H1 (cell line): ENCODE data around the gene PKP1. TPM values are rescaled to one million over a fixed set of nuclear protein-coding genes. Genes with fewer than 3 reads are reported as not detected.

Experiments used
- CTCF ChIA-PET: fragments of 300-600 bp; sonication (Branson Sonifier 250); formaldehyde crosslinking; loops from one replicate; lab custom pipeline; 2021; ENCODE audit not compliant: partially characterized antibody; lab: Charles Lee
- POLR2A ChIA-PET: fragments of 300-600 bp; sonication (Branson Sonifier 250); formaldehyde crosslinking; loops from one replicate; lab custom pipeline; 2021; ENCODE audit warnings: inconsistent platforms; ENCODE audit not compliant: partially characterized antibody; lab: Charles Lee
- DNase-seq, 2 experiments: peaks; one replicate each; pipeline versions ENCODE4 v3.0.0 to v3.0.0-alpha.2; 2010 to 2022; ENCODE audit warnings: low spot score in 2 of 2, low read depth in 1 of 2, mixed read lengths in 1 of 2
- FAIRE-seq: peaks from 2 replicates; lab custom pipeline; 2011; peaks lifted over from hg19 to GRCh38; lab: Jason Lieb, UNC
- H2AFZ ChIP-seq: 2 replicates; pipeline ENCODE4 v1.8.1; 2012; ENCODE audit warnings: low read length, inconsistent platforms
- H2AK5ac ChIP-seq: 2 replicates; pipeline ENCODE4 v1.6.1; 2013; ENCODE audit warnings: low read depth, low read length
- H2BK120ac ChIP-seq: replicated peaks from 2 replicates; pipeline ENCODE3; 2013; ENCODE audit warnings: low read depth, low read length, inconsistent platforms
- H2BK12ac ChIP-seq: 2 replicates; pipeline ENCODE4 v1.6.1; 2013; ENCODE audit warnings: low read depth, low read length
- H2BK15ac ChIP-seq: 2 replicates; pipeline ENCODE4 v1.6.1; 2013; ENCODE audit warnings: low read length
- H2BK20ac ChIP-seq: 2 replicates; pipeline ENCODE4 v1.6.1; 2013; ENCODE audit warnings: low read length
- H2BK5ac ChIP-seq: 2 replicates; pipeline ENCODE4 v1.6.1; 2013; ENCODE audit warnings: low read depth, low read length
- H3K14ac ChIP-seq: 2 replicates; pipeline ENCODE4 v1.6.1; 2013; ENCODE audit warnings: inconsistent platforms; ENCODE audit not compliant: insufficient read length
- H3K18ac ChIP-seq: 2 replicates; pipeline ENCODE4 v1.6.1; 2013; ENCODE audit warnings: low read length; ENCODE audit errors: extremely low read depth
- H3K23ac ChIP-seq: 2 replicates; pipeline ENCODE4 v1.6.1; 2013; ENCODE audit warnings: inconsistent platforms; ENCODE audit not compliant: insufficient read length
- H3K23me2 ChIP-seq: 2 replicates; pipeline ENCODE4 v1.6.1; 2013; ENCODE audit warnings: low read depth, low read length
- H3K27ac ChIP-seq: 2 replicates; pipeline ENCODE4 v1.6.1; 2011; ENCODE audit warnings: low read depth, low read length, inconsistent platforms
- H3K27me3 ChIP-seq, 4 experiments: replicated peaks in 1 of 4; 1 replicate in 1 of 4; 2 replicates in 3 of 4; pipeline versions ENCODE4 v1.6.1 to v1.8.1; 2011 to 2013; ENCODE audit warnings: low read length in 3 of 4, mild to moderate bottlenecking in 3 of 4, inconsistent platforms in 2 of 4, mixed read lengths in 2 of 4, moderate library complexity in 1 of 4; ENCODE audit not compliant: control insufficient read depth in 3 of 4, insufficient read depth in 3 of 4; ENCODE audit errors: extremely low read depth in 1 of 4
- H3K36me3 ChIP-seq, 4 experiments: 2 replicates each; pipeline versions ENCODE4 v1.6.1 to v1.8.1; 2011 to 2013; ENCODE audit warnings: mild to moderate bottlenecking in 4 of 4, low read length in 3 of 4, moderate library complexity in 2 of 4, control low read depth in 1 of 4, inconsistent platforms in 1 of 4; ENCODE audit not compliant: insufficient read depth in 4 of 4, control insufficient read depth in 2 of 4
- H3K4ac ChIP-seq: replicated peaks from 2 replicates; pipeline ENCODE3; 2013; ENCODE audit warnings: low read length, low read depth, mixed read lengths, inconsistent platforms; ENCODE audit not compliant: insufficient read length
- H3K4me1 ChIP-seq, 4 experiments: replicated peaks in 1 of 4; 1 replicate in 1 of 4; 2 replicates in 3 of 4; pipeline versions ENCODE4 v1.6.1 to v1.8.1; 2011 to 2013; ENCODE audit warnings: low read length in 3 of 4, inconsistent platforms in 2 of 4, mixed read lengths in 1 of 4; ENCODE audit not compliant: insufficient read depth in 4 of 4, control insufficient read depth in 3 of 4
- H3K4me2 ChIP-seq, 2 experiments: 2 replicates each; pipeline versions ENCODE4 v1.6.1 to v1.8.1; 2011 to 2013; ENCODE audit warnings: low read depth in 2 of 2, low read length in 2 of 2, control low read depth in 1 of 2, inconsistent platforms in 1 of 2, mild to moderate bottlenecking in 1 of 2; ENCODE audit not compliant: insufficient read depth in 1 of 2
- H3K4me3 ChIP-seq, 4 experiments: fragments of 200-600, 300-600 bp in 1 of 4; sonication (generic), shearing (Covaris generic), sonication (Bioruptor Twin) in 1 of 4; 2 replicates each; pipeline versions ENCODE4 v1.5.1 to v1.8.1; 2011 to 2016; ENCODE audit warnings: low read length in 4 of 4, low read depth in 3 of 4, control low read depth in 2 of 4, inconsistent platforms in 2 of 4, mild to moderate bottlenecking in 2 of 4, mixed read lengths in 1 of 4, moderate library complexity in 1 of 4; ENCODE audit not compliant: insufficient read depth in 2 of 4; ENCODE audit errors: extremely low read depth in 1 of 4
- H3K56ac ChIP-seq: replicated peaks from 2 replicates; pipeline ENCODE3; 2013; ENCODE audit warnings: low read depth, mild to moderate bottlenecking, mixed read lengths, low read length, inconsistent platforms; ENCODE audit not compliant: insufficient read length
- H3K79me1 ChIP-seq: 2 replicates; pipeline ENCODE4 v1.6.1; 2013; ENCODE audit warnings: low read depth, low read length, control low read depth
- H3K79me2 ChIP-seq, 2 experiments: 2 replicates each; pipeline versions ENCODE4 v1.6.1 to v1.8.1; 2012 to 2013; ENCODE audit warnings: low read length in 2 of 2, mild to moderate bottlenecking in 2 of 2, inconsistent platforms in 1 of 2; ENCODE audit not compliant: insufficient read depth in 2 of 2, control insufficient read depth in 1 of 2
- H3K9ac ChIP-seq, 4 experiments: replicated peaks in 1 of 4; 1 replicate in 1 of 4; 2 replicates in 3 of 4; pipeline versions ENCODE4 v1.6.1 to v1.8.1; 2011 to 2013; ENCODE audit warnings: low read depth in 3 of 4, low read length in 3 of 4, control low read depth in 2 of 4, mild to moderate bottlenecking in 2 of 4, moderate library complexity in 2 of 4, inconsistent platforms in 1 of 4; ENCODE audit errors: extremely low read depth in 1 of 4
- H3K9me3 ChIP-seq, 2 experiments: 2 replicates each; pipeline versions ENCODE4 v1.6.1 to v1.8.1; 2012 to 2013; ENCODE audit warnings: mild to moderate bottlenecking in 2 of 2, moderate library complexity in 2 of 2, control low read depth in 1 of 2, inconsistent platforms in 1 of 2, low read depth in 1 of 2, low read length in 1 of 2, mixed read lengths in 1 of 2; ENCODE audit not compliant: insufficient read depth in 2 of 2
- H4K20me1 ChIP-seq, 2 experiments: replicated peaks in 1 of 2; 2 replicates each; pipeline versions ENCODE3 to v1.8.1; 2011 to 2013; ENCODE audit warnings: inconsistent platforms in 2 of 2, low read length in 2 of 2, mild to moderate bottlenecking in 1 of 2; ENCODE audit not compliant: insufficient read depth in 2 of 2, control insufficient read depth in 1 of 2
- H4K5ac ChIP-seq: 2 replicates; pipeline ENCODE4 v1.6.1; 2013; ENCODE audit warnings: low read length, low read depth, mixed read lengths, inconsistent platforms; ENCODE audit not compliant: insufficient read length
- H4K8ac ChIP-seq: 2 replicates; pipeline ENCODE4 v1.8.0; 2013; ENCODE audit warnings: mild to moderate bottlenecking, moderate library complexity, low read length, inconsistent platforms; ENCODE audit not compliant: insufficient read depth; ENCODE audit errors: extremely low read depth
- H4K91ac ChIP-seq: replicated peaks from 2 replicates; pipeline ENCODE3; 2013; ENCODE audit warnings: low read length, mixed read lengths, inconsistent platforms; ENCODE audit not compliant: insufficient read length
- CHD2 ChIP-seq: IDR thresholded peaks from 2 replicates; pipeline ENCODE4 v1.6.1; 2012; ENCODE audit warnings: low read length, improper control_type of control experiment
- CREB1 ChIP-seq: IDR thresholded peaks from 2 replicates; pipeline ENCODE4 v1.6.1; 2012; ENCODE audit warnings: inconsistent platforms
- RXRA ChIP-seq: IDR thresholded peaks from 2 replicates; pipeline ENCODE4 v1.6.1; 2011; ENCODE audit warnings: low read depth, mild to moderate bottlenecking, low read length, moderate library complexity; ENCODE audit not compliant: insufficient read depth
- WGBS, 2 experiments: shearing (Covaris generic) in 1 of 2; methylation state at CpG; one replicate each; pipeline versions ENCODE4 v1.1.6 to v1.1.7; 2013 to 2015; ENCODE audit warnings: low lambda C conversion rate in 2 of 2, mixed read lengths in 2 of 2, inconsistent platforms in 1 of 2, low coverage in 1 of 2, missing lambda C conversion rate in 1 of 2; ENCODE audit not compliant: insufficient replicate concordance in 2 of 2, insufficient coverage in 1 of 2, insufficient read length in 1 of 2; ENCODE audit errors: extremely low coverage in 1 of 2, missing lambda C conversion rate in 1 of 2; 5-methylcytosine and 5-hydroxymethylcytosine counted together
- polyA plus RNA-seq, 7 experiments: library from polyadenylated mRNA; depleted of rRNA in 3 of 7; stranded (reverse) in 5 of 7; unstranded in 2 of 7; fragments of >200 nt in 5 of 7; fragments of 200-250 nt in 2 of 7; gene quantifications; 1 replicate in 5 of 7; 2 replicates in 1 of 7; 4 replicates in 1 of 7; pipeline versions ENCODE4 v1.2.1 to v1.2.3, GENCODE V29; 2011 to 2013; ENCODE audit warnings: missing spikeins in 2 of 7, mixed read lengths in 2 of 7
- total RNA-seq: library from RNA; stranded (reverse); fragmentation: NEBNext Ultra II Directional; extraction: Animal tissue kit (Norgen Biotek cat#: 25700); gene quantifications from 2 replicates; pipeline ENCODE4 v1.2.1, GENCODE V29; 2021

Gene PKP1
- total and polyA plus RNA-seq, 2 of the 8 experiments (the other 6 are each of a cell fraction or from before 2014, with no cell fraction given), result 0.21 to 0.95 TPM

- no peak overlapping the region for H4K8ac ChIP-seq
- no peaks in the 10 kb centered on the region for H3K36me3 ChIP-seq
- no peak overlapping the region for H2BK20ac ChIP-seq
- DNase-seq, result peak in 1 of 2 experiments; percentile 13
- H3K14ac ChIP-seq, result no peak overlapping the region
- H3K27me3 ChIP-seq, result no peaks in the 10 kb centered on the region; a peak in 1 of 7 replicates
- H4K5ac ChIP-seq, result no peak overlapping the region
- H2AK5ac ChIP-seq, result no peak overlapping the region
- no peak overlapping the region for H3K23ac ChIP-seq
- POLR2A ChIA-PET, result no interaction called here
- H3K23me2 ChIP-seq, result no peaks in the 10 kb centered on the region; the same call in 1 of the 2 replicates
- no peak overlapping the region for H3K4me2 ChIP-seq
- H2BK15ac ChIP-seq, result no peak overlapping the region
- H3K56ac ChIP-seq, result no peak overlapping the region
- H3K18ac ChIP-seq, result no peak overlapping the region
- H4K91ac ChIP-seq, result no peak overlapping the region
- no peak overlapping the region for H2BK12ac ChIP-seq
- no peak overlapping the region for H3K9ac ChIP-seq
- 91% methylated on average over 3 of the region's 3 CpGs; no CpG with 5 or more reads in 1 of the 2 experiments for WGBS, 2 experiments
- no peak for TF ChIP-seq CHD2
- TF ChIP-seq CREB1, result no peak
- no peak for TF ChIP-seq RXRA
- H3K9me3 ChIP-seq, result no peaks in the 10 kb centered on the region
- no peaks in the 10 kb centered on the region for H3K79me1 ChIP-seq
- H2BK120ac ChIP-seq, result no peak overlapping the region
- H2BK5ac ChIP-seq, result no peak overlapping the region
- no peaks in the 10 kb centered on the region for H3K79me2 ChIP-seq
- H4K20me1 ChIP-seq, result no peaks in the 10 kb centered on the region
- CTCF ChIA-PET, result interaction anchor here (0.7 to 9.7 kb wide), 7 partner anchors 8 to 94 kb away, joined by 3 to 154 read pairs (median 4); partner anchors contain the start of gene PKP1
- H2AFZ ChIP-seq, result no peak overlapping the region
- no peak overlapping the region for H3K27ac ChIP-seq
- H3K4ac ChIP-seq, result no peak overlapping the region
- H3K4me3 ChIP-seq, result no peak overlapping the region
- no peak for FAIRE-seq
- no peaks in the 10 kb centered on the region; a peak in 1 of 7 replicates for H3K4me1 ChIP-seq
These were observed 16.5 kb upstream of the PKP1 start for GRCh38 chr1:201266774-201267173.
